GM18867 (cell line): ENCODE results near the gene ATN1.
"Not testable (repeated sequence)": the region's sequence is repeated elsewhere in the genome, so short reads cannot be mapped to it uniquely, and the experiment has no call there.

Source experiments
- ATAC-seq: cut with Tn5 transposase; IDR thresholded peaks from one replicate; pipeline ENCODE4 v1.9.1; 2021; ENCODE audit warnings: mild to moderate bottlenecking, moderate library complexity; ENCODE audit not compliant: unreplicated experiment

ATN1 gene, protein sequence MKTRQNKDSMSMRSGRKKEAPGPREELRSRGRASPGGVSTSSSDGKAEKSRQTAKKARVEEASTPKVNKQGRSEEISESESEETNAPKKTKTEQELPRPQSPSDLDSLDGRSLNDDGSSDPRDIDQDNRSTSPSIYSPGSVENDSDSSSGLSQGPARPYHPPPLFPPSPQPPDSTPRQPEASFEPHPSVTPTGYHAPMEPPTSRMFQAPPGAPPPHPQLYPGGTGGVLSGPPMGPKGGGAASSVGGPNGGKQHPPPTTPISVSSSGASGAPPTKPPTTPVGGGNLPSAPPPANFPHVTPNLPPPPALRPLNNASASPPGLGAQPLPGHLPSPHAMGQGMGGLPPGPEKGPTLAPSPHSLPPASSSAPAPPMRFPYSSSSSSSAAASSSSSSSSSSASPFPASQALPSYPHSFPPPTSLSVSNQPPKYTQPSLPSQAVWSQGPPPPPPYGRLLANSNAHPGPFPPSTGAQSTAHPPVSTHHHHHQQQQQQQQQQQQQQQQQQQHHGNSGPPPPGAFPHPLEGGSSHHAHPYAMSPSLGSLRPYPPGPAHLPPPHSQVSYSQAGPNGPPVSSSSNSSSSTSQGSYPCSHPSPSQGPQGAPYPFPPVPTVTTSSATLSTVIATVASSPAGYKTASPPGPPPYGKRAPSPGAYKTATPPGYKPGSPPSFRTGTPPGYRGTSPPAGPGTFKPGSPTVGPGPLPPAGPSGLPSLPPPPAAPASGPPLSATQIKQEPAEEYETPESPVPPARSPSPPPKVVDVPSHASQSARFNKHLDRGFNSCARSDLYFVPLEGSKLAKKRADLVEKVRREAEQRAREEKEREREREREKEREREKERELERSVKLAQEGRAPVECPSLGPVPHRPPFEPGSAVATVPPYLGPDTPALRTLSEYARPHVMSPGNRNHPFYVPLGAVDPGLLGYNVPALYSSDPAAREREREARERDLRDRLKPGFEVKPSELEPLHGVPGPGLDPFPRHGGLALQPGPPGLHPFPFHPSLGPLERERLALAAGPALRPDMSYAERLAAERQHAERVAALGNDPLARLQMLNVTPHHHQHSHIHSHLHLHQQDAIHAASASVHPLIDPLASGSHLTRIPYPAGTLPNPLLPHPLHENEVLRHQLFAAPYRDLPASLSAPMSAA (N-terminal part only)

DNA sequence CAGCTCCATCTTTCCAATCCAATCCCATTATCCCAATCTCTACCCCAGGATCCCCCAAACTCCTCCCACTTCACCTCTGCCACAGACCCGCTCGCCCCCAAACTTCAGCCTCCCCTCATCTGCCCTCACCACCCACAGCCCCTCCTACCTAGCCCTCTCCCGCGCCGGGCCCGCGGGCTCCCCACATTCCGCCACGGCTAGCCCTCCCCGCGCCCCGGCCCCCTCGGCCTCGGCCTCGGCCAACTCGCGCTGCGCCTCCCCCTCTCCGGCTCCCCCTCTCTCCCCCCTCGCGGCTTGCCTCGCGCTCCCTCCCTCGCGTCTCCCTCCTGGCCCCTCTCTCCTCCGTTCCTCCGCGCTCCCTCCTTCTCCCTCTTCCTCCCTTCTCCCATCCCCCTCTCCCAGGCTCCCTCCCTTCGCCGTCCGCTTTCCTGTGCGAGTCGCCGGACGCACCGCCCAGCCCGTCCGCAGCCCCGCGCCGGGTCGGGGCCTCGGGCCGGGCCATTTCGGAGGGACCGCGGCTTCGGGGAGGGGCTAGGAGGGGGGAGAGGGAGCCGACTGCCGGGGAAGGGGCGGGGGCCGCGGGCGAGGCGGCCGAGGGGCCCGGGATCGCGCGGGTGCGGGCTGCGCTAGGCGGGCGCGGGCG is at the start of gene ATN1:
ATN1 (plus strand) TSS at position 581 of the 643 bp plus-strand sequence. CDS start 6,043 bp downstream, outside the sequence.
- ATAC-seq: no peak

DNA sequence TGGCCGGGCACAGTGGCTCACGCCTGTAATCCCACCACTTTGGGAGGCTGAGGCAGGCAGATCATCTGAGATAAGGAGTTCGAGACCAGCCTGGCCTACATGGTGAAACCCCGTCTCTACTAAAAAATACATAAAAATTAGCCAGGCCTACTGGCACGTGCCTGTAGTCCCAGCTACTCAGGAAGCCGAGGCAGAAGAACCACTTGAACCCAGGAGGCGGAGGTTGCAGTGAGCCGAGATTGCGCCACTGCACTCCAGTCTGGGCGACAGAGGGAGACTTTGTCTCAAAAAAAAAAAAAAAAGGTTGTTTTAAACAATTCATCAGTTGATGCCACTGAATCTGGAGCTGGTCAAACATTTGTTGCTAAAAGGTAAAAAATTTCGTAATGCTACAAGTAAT is 47.9 kb upstream of the ATN1 start:
- not testable (repeated sequence) for ATAC-seq

DNA sequence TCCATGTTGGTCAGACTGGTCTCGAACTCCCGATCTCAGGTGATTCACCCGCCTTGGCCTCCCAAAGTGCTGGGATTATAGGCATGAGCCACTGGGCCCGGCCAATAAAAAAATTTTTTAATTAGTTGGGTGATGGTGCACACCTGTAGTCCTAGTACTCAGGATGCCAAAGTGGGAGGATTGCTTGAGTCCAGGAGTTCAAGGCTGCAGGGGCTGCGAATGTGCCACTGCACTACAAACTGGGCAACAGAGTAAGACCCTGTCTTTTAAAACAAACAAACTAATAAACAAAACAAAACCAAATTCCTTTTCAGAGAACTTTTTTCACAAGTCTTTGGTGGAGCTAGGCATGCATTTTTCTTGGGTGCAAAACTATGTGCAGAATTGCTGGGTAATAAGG is 44.5 kb upstream of the ATN1 start:
- ATAC-seq: no peak

DNA sequence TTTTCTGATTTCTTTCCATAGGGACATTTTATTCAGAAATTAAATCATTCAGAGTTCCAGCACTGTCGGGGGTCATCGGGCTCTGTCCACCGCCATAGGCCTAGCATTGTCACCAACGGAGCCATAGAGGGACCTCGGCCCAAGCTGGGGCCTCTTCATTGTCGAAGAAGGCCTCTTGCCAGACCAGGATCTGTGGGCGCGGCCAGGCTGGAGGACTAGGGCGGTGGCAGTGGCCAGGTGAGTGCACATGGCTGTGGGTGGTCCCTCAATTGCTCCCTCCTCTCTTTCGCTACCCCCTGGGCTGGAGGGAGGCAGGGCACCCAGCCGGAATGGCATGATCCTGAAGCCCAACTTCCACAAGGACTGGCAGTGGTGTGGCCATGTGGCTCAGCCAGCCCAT is 44.1 kb upstream of the ATN1 start:
- ATAC-seq: no peak

DNA sequence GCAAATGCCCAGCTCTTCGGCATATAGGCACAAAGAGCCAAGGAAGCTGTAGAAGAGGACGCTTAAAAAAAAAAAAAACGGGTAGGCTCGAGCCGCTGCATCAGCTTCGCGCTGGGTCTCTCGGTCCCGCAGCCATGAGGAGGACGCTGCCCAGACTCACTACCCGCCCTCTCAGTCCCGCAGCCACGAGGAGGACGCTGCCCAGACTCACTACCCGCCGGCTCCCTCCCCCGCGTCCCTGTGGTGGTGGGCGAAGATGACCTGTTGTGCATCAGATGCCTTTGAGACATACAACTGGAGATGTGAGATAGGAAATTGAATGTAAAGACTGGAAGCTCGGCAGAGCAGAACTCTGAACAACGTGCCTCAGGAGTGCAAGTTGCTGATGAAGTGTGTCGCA is 43.2 kb upstream of the ATN1 start:
- no peak for ATAC-seq

DNA sequence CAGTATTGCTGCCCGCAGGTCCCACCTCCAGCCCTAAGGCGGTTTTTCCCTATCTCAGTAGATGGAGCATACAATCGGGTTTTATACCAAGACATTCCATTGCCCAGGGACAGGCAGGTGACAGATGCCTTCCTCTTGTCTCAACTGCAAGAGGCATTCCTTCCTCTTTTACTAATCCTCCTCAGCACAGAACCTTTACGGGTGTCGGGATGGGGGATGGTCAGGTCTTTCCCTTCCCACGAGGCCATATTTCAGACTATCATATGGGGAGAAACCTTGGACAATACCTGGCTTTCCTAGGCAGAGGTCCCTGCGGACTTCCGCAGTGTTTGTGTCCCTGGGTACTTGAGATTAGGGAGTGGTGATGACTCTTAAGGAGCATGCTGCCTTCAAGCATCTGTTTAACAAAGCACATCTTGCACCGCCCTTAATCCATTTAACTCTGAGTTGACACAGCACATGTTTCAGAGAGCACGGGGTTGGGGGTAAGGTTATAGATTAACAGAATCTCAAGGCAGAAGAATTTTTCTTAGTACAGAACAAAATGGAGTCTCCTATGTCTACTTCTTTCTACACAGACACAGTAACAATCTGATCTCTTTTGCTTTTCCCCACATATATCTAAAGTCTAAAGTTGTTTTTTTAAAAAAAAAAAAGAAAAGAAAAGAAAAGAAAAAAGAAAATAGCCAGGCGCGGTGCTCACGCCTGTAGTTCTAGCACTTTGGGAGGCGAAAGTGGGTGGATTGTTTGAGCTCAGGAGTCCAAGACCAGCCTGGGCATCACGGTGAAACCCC is 41.4 kb upstream of the ATN1 start:
- not testable (repeated sequence) for ATAC-seq

DNA sequence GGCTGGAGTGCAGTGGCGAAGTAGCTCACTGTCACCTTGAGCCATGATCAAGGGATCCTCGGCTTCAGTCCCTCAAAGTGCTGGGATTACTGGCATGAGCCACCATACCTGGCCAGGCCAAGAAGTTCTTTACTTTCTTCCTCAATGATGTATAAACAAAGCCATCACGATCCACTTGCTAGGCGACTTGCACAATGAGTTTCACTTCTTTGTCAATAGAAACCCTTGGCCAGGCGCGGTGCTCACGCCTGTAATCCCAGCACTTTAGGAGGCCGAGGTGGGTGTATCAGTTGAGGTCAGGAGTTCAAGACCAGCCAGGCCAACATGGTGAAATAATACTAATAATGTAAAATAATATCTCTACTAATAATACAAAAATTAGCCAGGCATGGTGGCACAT is 40.3 kb upstream of the ATN1 start:
- ATAC-seq: no peak

DNA sequence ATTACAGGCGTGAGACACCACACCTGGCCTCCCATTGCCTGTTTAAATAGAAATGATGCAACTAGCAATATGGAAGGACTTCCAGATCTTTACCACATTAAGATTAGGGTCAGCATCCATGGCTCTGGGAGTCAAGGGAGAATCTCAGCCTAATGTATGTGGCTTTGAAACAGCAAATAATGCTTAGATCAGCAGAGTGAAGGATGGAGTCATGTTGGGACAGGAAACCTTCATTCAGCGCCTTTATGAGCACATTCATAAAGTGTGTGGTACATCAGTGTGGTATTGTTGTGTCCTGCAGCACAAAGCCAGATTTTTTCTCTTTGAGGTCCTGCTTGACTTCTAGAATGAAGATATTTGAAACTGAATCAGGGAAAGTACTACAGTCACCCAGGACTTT is 39.4 kb upstream of the ATN1 start:
- ATAC-seq: no peak

DNA sequence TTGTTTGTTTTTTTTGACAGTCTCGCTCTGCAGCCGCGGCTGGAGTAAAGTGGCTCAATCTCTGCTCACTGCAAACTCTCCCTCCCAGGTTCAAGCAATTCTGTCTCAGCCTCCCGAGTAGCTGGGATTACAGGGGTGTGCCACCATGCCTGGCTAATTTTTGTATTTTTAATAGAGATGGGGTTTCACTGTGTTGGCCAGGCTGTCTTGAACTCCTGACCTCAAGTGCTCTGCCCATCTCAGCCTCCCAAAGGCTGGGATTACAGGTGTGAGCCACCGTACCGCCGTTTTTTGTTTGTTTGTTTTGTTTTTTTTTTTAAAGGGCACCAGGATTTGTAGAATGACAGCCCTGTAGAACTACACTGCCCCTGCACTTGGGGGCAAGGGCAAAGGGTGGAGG is 39.0 kb upstream of the ATN1 start:
- not testable (repeated sequence) for ATAC-seq

DNA sequence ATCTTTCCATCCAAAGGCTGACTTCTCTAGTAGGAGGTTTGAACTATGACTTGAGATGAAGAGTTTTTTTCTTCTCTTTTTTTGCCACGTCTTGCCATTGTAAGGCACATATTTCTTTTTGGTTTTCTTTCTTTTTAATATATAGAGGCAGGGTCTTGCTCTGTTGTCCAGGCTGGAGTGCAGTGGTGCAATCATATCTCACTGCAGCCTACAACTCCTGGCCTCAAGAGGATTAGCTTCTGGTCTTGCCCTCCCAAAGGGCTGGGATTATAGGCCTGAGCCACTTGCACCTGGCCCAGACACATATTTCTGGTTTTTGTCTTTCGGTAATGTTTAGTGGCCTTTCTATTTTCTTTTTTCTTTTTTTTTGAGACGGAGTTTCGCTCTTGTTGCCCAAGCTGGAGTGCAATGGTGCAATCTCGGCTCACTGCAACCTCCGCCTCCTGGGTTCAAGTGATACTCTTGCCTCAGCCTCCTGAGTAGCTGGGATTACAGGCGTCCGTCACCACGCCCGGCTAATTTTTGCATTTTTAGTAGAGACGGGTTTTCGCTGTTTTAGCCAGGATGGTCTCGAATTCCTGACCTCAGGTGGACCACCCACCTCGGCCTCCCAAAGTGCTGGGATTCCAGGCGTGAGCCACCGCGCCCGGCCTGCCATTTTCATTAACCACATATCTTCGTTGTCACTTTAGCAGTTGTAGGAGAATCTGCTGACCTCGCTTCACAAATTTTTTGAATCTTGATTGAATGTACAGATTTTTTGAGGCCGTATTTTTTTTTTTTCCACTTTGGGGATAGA is 37.8 kb upstream of the ATN1 start:
- ATAC-seq: not testable (repeated sequence)

DNA sequence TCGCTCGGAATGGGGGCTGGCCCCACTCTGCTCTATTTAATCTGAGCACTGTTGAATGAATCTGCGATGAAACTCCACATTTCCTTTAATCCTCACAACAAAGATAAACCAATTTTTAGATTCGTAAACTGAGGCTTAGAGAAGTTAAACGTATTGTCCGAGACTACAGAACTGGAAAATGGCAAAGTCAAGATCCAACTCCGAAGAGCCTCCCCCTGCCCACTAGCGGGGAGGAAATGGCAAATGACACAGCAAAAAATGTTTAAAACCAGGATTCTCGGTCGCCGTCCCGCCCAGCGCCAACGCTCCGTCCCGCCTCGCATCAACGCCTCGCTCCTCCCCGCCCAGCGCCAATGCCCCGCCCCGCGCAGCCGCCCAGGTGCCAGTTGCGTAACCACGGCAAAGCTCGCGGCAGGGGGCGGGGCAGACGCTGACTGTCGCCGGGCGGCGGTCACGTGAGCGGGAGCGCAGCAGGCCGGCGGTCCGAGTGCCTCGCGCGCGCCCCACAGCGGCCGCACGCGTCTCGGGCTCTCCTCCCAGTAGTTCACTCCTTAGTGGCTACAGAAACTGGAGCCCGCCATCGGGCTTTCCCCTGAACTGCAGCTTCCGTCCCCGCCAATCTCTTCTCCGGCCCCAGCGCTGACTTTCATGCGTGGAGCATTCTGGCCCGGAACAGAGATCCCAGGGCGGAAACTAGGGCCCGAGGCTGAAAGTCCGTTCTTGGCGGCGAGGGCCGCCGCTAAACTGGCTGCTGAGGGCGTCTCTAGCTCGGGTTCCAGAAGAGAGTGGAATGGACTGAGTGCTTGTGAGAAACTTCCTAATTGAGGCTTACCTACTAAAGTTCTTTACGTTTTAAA is 36.7 kb upstream of the ATN1 start:
- ATAC-seq: peak; percentile 92

DNA sequence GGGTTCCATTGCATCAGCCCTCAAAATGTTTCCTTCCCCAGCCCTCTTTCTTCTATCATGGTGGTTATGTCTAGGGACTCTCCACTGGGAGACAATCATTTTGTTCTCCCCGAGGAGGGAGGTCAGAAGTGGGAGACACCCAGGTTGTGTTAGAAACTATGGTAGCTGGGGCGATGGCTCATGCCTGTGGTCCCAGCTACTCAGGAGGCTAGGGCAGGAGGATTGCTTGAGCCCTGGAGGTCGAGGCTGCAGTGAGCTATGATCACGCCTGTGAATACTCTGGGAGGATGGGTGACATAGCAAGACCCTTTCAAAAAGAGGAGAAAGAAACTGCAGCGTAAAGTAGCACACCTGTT is 36.1 kb upstream of the ATN1 start:
- no peak for ATAC-seq

DNA sequence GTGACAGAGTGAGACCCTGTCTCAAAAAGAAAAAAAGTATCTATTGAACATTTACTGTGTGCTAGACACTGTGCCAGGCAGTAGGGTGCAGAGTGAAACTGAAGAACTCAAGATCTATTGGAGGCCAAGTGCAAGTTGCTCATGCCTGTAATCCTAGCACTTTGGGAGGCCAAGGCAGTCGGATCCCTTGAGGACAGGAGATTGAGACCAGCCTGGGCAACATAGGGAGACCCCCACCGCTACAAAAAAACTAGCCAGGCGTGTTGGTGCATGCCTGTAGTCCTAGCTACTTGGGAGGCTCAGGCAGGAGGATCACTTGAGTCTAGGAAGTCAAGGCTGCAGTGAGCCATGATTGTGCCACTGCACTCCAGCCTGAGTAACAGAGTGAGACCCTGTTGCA is 35.1 kb upstream of the ATN1 start:
- ATAC-seq: not testable (repeated sequence)

DNA sequence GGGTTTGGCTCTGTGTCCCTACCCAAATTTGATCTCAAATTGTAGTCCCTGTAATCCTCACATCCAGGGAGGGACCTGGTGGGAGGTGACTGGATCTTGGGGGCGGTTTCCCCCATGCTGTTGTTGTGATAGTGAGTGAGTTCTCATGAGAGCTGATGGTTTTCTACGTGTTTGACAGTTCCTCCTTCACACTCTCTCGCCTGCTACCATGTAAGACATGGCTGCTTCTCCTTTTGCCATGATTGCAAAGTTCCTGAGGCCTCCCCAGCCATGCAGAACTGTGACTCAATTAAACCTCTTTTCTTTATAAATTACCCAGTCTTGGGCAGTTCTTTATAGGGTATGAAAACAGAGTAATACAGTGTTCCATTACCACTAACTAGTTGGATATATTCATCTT is 33.4 kb upstream of the ATN1 start:
- no peak for ATAC-seq

DNA sequence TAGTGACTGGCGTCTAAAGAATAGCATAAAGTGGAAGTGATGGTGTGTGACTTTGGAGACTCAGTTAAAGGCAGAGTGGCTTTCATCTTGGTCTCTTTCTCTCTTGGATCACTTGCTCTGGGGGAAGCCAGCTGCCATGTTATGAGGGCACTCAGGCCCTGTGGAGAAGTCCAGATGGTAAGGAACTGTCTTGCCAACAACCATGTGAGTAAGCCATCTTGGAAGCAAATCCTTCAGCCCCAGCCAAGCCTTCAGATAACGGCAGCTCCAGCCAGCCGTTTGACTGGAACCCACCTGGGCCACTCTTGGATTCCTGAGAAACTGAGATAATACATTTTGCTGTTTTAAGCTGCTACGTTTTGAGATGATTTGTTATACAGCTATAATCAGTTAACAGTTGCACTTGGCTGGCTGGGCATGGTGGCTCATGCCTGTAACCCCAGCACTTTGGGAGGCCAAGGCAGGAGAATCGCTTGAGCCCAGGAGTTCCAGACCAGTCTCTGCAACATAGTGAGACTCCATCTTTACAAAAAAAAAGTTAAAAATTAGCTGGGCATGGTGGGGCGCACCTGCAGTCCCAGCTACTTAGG is 30.8 kb upstream of the ATN1 start:
- no peak for ATAC-seq

DNA sequence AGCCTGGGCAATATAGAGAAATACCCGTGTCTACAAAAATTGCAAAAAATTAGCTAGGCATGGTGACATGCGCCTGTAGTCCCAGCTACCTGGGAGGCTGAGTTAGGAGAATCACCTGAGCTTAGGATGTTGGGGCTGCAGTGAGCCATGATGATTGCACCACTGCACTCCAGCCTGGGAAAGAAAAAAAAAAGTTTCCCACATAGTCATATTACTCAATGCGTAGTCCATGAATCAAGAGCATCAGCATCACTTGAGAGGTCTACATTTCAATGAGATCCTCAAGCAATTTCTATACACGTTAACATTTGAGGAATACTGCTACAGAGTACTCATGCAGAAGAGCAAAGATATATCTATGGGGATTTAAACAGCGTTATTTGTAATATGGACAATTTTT is 28.3 kb upstream of the ATN1 start:
- no peak for ATAC-seq

DNA sequence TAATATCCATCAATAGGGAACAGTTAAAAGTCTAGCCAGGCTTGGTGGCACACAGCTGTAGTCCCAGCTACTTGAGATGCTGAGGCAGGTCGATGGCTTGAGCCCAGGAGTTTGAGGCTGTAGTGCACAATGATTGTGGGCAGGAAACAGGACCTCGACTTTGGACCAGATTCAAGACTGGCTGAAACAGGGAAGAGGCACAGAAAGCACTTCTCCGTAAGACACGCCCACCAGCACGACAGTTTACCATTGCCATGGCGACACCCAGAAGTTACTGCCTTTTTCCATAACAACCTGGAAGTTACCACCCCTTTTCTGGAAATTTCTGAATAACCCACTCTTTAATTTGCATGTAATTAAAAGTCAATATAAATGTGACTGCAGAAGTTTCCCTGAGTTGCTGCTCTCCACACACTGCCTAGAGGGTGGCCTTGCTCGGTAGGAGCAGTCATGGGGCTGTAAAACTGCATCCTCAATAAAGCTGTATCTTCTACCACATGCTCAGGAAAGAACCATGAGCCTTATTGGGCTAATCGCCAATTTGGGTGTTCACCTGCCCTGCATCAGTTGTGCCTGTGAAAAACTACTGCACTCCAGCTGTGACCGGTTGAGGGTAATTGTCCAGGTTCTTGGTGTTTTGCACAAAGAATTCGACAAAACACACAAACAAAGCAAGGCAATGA is 27.8 kb upstream of the ATN1 start:
- ATAC-seq: no peak

DNA sequence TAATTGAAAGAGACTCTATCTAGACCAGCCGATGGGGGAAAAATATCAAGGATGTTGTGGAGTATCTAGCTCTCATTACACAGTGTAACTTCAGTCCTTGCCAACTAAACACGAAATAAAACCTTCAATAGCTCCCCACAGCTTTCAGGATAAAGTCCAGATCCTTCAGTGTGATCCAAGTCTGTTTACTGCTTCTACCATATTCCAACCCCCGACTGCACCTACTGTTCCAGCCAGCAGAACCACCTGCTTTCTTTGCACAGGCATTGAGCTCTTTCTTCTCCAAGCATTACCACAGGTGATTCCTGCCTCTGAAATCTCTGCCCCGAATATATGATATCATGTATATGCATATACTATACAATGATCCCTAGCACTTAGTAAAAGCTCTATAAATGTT is 25.3 kb upstream of the ATN1 start:
- ATAC-seq: no peak
